HG03442 (cell line): ENCODE data around the gene ELANE.
A peak's percentile ranks its signal among the peaks of the same experiment; 100 is the strongest.

Experiments used
- ATAC-seq: cut with Tn5 transposase; IDR thresholded peaks from one replicate; pipeline ENCODE4 v1.9.1; 2021; ENCODE audit warnings: mild to moderate bottlenecking, moderate library complexity; ENCODE audit not compliant: unreplicated experiment

The ELANE gene

GRCh38 chr19:892894-893689 lies 41.0 kb downstream of the ELANE start, which contains the start of the genes MED16 and RNU6-9:
Gene MED16, minus strand, starts transcription at chr19:893187. Its CDS starts 2,056 bp downstream, at chr19:891131.
Gene RNU6-9, plus strand, starts transcription at chr19:893484.
- ATAC-seq, result peak; percentile 79

- ATAC-seq, result no peak
These were observed 44.3 kb downstream of the ELANE start for GRCh38 chr19:896434-896833.

- no peak for ATAC-seq
These were observed 44.9 kb downstream of the ELANE start for GRCh38 chr19:896999-897398.

- ATAC-seq, result no peak
These were observed 45.4 kb downstream of the ELANE start for GRCh38 chr19:897442-898039.

- no peak for ATAC-seq
These were observed 46.6 kb downstream of the ELANE start for GRCh38 chr19:898663-899062.

GRCh38 chr19:899336-900042 lies 47.4 kb downstream of the ELANE start:
- ATAC-seq, result no peak

GRCh38 chr19:900043-900301 lies 47.9 kb downstream of the ELANE start:
- no peak for ATAC-seq

- ATAC-seq, result no peak
These were observed 48.4 kb downstream of the ELANE start for GRCh38 chr19:900302-901111.

GRCh38 chr19:901216-902092 lies 49.4 kb downstream of the ELANE start:
- no peak for ATAC-seq

GRCh38 chr19:902093-902370 lies 49.9 kb downstream of the ELANE start:
- ATAC-seq, result no peak

GRCh38 chr19:902446-903226 lies 50.5 kb downstream of the ELANE start:
- ATAC-seq, result no peak

GRCh38 chr19:903266-903797 lies 51.2 kb downstream of the ELANE start:
- ATAC-seq, result no peak

GRCh38 chr19:904545-904944 lies 52.4 kb downstream of the ELANE start:
- no peak for ATAC-seq
